ENCODE results near the gene CENPM.

DNA sequence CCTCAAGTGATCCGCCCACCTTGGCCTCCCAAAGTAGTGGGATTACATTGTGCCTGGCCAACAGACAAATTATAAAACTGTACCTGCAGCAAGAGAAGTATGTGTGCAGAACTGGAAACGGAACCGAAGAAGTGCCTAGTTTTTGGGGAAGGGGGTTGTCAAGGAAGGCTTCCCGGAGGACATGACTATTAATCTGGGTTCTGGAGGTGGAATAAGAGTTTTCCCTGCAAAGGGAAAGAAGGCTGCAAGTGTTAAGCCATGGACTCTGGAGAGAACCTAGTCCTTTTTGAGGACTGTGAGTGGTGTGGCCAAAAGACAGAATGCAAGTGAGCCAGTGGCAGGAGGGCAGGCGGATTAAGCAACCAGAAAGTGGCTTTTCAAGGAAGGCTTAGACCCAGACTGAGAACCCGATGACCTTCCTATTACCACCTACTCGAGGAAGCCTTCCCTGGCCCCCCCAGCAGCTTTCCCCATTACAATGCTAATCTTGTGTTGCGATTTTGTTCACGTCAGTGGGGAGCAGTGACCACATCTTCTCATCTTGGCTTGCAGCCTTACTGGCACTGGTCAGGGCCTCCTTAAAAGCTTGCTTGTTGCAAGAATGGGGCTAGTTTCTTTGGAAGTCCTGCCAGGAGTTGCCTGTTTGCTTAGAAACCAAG, 16.6 kb upstream of the CENPM start:
- TF ChIP-seq, protein P1, sequence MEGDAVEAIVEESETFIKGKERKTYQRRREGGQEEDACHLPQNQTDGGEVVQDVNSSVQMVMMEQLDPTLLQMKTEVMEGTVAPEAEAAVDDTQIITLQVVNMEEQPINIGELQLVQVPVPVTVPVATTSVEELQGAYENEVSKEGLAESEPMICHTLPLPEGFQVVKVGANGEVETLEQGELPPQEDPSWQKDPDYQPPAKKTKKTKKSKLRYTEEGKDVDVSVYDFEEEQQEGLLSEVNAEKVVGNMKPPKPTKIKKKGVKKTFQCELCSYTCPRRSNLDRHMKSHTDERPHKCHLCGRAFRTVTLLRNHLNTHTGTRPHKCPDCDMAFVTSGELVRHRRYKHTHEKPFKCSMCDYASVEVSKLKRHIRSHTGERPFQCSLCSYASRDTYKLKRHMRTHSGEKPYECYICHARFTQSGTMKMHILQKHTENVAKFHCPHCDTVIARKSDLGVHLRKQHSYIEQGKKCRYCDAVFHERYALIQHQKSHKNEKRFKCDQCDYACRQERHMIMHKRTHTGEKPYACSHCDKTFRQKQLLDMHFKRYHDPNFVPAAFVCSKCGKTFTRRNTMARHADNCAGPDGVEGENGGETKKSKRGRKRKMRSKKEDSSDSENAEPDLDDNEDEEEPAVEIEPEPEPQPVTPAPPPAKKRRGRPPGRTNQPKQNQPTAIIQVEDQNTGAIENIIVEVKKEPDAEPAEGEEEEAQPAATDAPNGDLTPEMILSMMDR (IDR thresholded peaks at IDR 0.05): no peak
- TF ChIP-seq, protein P2, sequence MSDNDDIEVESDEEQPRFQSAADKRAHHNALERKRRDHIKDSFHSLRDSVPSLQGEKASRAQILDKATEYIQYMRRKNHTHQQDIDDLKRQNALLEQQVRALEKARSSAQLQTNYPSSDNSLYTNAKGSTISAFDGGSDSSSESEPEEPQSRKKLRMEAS (IDR thresholded peaks at IDR 0.05; ENCODE audit: low read depth): no peak
- TF ChIP-seq YY1 (IDR thresholded peaks at IDR 0.05; ENCODE audit: low read depth) (no peak), RCOR1 (IDR thresholded peaks at IDR 0.05; ENCODE audit: low read length) (no peak), EP300 (IDR thresholded peaks at IDR 0.05; ENCODE audit: borderline replicate concordance in 1 of 2, low read depth in 1 of 2, low read length in 1 of 2) (no peak), MXI1 (IDR thresholded peaks at IDR 0.05; ENCODE audit: low read depth, low read length) (no peak), CHD2 (IDR thresholded peaks at IDR 0.05; ENCODE audit: low read length, partially characterized antibody) (no peak)
